ENCODE measurements around the gene CDR2L. TPM values are rescaled to one million over a fixed set of nuclear protein-coding genes. Genes with fewer than 3 reads are reported as not detected.
"Not testable (repeated sequence)": the region's sequence is repeated elsewhere in the genome, so short reads cannot be mapped to it uniquely, and the experiment has no call there.

Gene CDR2L
- total RNA-seq, 1 donor from 2014 or later: 22.1 TPM

DNA sequence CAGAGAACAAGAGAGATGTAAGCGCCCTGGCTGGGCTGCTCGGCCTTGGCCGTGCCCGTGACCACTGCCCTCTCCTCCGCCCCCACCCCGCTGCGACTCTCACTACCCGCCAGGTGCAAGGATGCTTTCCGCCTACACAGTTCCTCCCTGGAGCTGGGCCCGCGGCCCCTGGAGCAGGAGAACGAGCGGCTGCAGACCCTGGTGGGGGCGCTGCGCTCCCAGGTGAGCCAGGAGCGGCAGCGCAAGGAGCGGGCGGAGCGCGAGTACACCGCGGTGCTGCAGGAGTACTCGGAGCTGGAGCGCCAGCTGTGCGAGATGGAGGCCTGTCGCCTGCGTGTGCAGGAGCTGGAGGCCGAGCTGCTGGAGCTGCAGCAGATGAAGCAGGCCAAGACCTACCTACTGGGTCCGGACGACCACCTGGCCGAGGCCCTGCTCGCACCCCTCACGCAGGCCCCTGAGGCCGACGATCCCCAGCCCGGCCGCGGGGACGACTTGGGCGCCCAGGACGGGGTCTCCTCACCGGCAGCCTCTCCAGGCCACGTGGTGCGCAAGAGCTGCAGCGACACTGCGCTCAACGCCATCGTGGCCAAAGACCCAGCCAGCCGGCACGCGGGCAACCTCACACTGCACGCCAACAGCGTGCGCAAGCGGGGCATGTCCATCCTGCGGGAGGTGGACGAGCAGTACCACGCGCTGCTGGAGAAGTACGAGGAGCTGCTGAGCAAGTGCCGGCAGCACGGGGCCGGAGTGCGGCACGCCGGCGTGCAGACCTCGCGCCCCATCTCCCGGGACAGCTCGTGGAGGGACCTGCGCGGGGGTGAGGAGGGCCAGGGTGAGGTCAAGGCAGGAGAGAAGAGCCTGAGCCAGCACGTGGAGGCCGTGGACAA, 15.9 kb downstream of the CDR2L start:
- DNase-seq (ENCODE audit: missing footprints): no peak

DNA sequence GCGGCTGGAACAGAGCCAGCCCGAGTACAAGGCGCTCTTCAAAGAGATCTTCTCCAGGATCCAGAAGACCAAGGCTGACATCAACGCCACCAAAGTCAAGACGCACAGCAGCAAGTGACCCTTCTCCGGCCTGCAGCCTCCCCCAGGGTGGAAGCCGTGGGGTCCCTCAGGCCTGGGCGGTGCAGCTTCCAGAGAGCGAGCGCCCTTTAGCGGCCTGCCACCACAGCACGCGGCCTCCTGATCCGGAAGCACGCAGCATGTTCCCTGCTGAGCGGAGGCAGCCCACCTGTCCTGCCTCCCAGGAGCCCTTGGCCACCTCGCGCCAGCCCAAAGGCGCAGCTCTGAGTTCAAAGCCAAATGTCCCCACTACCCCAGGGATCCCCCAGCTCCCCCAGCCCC, 16.5 kb downstream of the CDR2L start:
- ATAC-seq: no peak
- no peak for DNase-seq (ENCODE audit: missing footprints)
- intact Hi-C loops (cut with DNase I): no loop called here

More for the DNA sequence above, 15.9 kb downstream of the CDR2L start:
- intact Hi-C loops (cut with DNase I): no loop called here
- ATAC-seq: no peak

DNA sequence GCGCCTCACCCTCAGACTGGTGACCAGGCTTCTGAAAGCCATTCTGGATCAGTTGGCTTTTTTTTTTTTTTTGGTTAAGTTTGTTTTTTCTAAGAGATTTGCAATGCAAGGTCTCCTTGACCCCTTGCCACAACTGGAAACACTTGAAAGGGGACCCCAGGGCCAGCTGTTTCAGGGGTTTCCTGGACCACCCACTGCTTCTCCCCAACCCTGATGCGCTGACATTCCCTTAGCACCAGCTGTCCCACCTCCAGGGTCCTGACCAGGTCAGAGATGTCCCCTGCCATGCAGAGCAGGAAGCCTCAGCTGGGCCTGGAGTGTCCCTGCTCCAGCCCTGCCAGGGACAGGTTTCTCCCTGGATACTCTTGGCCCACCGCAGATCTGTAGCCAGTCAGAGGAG, 16.9 kb downstream of the CDR2L start:
- no peak for DNase-seq (ENCODE audit: missing footprints)
- no peak for ATAC-seq
- intact Hi-C loops (cut with DNase I): no loop called here

DNA sequence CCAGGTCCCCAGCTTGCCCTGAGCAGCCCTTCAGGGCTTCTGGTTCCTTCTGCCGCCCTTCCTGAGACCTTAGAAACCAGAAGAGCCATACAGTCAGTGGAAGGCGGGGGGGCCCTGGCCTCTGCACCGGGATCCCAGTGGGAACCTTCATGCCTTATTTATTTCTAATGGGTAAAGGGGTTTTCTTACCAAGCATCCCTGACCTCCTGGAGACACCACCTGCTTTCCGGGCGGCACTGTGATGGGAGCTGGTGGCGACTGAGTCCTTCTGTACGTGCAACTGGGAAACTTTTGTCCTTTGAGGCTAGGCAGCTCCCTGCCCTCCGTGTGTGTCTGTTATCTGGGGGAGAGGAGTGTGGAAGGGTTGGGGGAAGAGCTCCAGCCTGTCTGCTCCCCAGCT, 17.9 kb downstream of the CDR2L start:
- no peak for ATAC-seq
- intact Hi-C loops (cut with DNase I): no loop called here
- DNase-seq (ENCODE audit: missing footprints): no peak

DNA sequence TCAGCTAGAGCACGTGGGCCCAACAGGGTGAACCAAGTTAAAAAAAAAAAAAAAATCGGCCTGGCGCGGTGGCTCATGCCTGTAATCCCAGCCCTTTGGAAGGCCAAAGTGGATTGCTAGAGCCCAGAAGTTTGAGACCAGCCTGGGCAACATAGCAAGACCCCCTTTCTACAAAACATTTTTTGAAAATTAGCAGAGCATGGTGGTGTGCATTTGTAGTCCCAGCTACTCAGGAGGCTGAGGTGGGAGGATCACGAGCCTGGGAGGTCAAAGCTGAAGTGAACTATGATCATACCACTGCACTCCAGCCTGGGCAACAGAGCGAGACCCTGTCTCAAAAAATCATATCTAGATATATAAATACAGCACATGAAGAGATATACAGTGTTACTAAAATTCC, 18.7 kb downstream of the CDR2L start:
- DNase-seq (ENCODE audit: missing footprints); intact Hi-C loops (cut with DNase I); ATAC-seq: not testable (repeated sequence)

DNA sequence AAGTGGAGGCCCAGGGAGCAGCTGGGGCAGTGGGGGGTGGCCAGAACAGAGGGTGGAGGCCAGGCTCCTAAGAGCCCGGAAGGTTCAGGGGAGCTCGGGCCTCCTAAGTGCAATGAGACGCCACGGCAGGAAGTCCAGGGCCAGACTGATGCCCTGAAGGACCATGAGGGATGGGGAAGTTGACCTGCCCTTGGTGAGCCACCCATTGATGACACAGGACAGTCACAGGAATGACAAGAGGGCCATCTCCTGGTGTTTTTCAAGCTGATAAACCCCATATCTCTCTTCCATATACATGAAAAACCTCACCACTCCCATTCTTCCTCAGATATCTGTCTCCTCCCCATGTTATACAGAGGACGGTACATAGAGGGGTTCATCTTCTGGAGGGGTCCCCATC, 19.2 kb downstream of the CDR2L start:
- DNase-seq (ENCODE audit: missing footprints) (no peak), ATAC-seq (no peak)
- intact Hi-C loops (cut with DNase I): no loop called here

DNA sequence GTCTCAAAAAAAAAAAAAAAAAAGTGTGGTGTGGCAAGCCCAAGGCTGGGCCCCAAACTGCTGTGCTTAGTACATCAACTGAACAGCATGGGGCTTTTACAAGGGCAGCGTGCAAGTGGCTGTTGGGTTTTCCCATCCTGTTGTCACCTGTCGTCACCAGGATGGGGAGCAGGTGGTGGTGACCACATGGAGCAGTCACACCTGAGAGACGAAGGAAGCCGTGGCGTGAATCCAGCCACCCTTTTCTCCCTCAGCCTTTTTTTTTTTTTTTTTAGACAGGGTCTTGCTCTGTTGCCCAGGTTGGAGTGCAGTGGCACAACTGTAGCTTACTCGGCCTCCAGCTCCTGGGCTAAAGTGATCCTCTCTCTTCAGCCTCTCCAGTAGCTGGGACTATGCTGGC, 20.9 kb downstream of the CDR2L start:
- ATAC-seq: no peak
- intact Hi-C loops (cut with DNase I): no loop called here
- DNase-seq (ENCODE audit: missing footprints): no peak

DNA sequence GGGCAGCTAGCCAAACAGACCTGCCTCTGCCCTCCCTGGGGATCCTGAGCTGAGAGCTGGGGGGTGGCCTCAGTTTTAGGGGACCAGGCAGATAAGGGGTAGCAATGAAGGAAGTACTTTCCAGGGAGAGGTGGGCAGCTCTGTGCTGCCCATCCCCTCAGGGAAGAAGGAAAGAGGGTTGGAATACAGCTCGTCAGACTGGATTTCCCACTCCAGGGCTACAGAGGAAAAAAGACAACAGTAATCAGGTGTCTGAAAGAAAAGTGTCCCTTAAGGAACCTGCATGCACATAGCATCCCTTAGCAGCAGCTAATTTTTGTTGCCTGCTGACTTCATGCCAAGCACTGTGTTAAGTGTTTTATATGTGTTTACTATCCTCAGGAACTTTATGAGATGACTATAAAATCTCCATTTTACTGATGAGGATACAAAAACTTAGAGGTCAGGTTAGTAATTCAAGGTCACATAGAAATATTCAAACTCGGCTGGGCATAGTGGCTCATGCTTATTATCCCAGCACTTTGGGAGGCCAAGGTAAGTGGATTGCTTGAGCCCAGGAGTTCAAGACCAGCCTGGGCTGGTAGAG, 21.8 kb downstream of the CDR2L start:
- ATAC-seq (no peak), DNase-seq (ENCODE audit: missing footprints) (no peak)
- intact Hi-C loops (cut with DNase I): no loop called here

DNA sequence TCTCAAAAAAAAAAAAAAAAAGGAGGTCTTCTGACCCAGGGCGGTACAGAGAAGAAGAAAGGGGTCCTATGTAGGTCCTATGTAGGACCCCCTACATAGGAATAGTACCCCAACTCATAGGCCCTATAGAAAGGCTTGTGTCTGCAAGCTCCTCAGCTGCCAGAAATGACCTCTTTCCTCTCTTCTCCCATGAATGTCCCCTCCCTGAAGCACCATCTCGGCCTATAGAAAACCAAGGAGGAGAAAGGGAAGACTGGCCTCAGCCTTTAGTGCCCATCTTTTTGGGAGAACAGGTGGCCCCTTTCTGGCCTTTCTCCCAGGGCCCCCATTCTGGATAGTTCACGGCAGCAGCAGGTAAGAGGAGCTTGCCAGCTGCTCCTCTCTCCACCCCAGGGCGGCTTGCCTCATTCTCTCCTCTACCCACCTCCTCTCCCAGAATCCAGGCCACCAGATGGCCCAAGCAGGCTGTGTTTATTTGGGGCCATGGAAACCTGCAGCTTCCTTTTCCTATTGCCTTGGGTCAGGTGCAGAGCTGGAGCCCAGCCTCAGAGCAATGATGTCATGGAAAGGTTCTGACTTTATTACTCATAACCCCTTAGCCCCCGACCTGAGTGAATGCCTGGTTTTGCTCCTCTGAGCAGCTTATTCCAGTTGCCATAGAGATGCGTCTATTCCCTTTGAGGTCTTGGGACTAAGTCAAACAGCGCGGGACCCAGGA, 23.4 kb downstream of the CDR2L start:
- intact Hi-C loops (cut with DNase I): no loop called here
- peak; percentile 55 for ATAC-seq
- DNase-seq (ENCODE audit: missing footprints): no peak

DNA sequence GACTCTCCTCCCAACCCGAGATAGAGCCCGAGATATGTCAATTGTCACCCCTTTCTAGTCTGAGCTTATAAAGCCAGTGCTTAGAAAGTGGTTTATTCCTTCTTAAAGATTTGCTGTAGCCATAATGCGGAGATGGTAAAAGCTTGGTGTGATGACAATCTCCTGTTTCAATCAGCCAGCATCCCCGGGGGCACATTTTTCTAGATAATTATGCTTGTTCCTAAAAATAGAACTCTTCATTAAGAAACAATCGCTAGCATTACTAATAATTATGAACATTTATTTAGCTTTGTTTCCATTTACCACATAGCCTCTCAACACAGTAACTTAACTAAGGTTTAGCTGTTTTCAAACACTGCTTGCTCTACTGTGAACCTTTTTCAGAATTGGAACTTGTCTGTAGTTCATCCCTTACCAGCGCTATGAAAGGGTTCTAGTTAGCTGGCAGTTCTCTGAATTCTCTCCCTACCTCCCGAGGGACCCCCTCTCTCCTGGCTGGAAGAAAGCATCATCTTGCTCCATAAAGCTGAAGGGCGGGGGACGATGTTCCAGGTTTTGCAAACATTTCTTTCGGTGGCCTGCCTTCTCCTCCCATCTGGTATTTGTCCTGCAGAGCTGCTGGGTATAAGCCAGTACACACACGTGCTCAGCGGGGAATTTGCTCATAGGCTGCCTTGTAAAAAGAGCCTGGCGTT, 24.1 kb downstream of the CDR2L start:
- intact Hi-C loops (cut with DNase I): loop anchor here (2.0 kb wide), 3 partner anchors 21 to 51 kb away; no protein-coding TSS in a partner anchor
- DNase-seq (ENCODE audit: missing footprints): no peak
- ATAC-seq: peak; percentile 73

DNA sequence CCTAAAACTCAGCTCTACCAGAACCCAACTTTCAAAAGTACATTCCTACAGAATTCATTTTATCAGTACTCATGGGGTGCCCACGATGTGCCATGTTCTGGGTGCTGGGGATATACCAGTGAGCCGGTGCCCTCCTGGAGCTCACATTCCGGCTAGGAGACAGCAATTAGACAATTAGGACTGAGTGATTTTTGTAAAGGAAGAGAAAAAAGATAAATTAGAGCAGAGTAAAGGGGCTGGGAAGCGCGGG, 24.6 kb downstream of the CDR2L start:
- intact Hi-C loops (cut with DNase I): loop anchor here (2.0 kb wide), 3 partner anchors 21 to 51 kb away; no protein-coding TSS in a partner anchor
- ATAC-seq (no peak), DNase-seq (ENCODE audit: missing footprints) (no peak)

DNA sequence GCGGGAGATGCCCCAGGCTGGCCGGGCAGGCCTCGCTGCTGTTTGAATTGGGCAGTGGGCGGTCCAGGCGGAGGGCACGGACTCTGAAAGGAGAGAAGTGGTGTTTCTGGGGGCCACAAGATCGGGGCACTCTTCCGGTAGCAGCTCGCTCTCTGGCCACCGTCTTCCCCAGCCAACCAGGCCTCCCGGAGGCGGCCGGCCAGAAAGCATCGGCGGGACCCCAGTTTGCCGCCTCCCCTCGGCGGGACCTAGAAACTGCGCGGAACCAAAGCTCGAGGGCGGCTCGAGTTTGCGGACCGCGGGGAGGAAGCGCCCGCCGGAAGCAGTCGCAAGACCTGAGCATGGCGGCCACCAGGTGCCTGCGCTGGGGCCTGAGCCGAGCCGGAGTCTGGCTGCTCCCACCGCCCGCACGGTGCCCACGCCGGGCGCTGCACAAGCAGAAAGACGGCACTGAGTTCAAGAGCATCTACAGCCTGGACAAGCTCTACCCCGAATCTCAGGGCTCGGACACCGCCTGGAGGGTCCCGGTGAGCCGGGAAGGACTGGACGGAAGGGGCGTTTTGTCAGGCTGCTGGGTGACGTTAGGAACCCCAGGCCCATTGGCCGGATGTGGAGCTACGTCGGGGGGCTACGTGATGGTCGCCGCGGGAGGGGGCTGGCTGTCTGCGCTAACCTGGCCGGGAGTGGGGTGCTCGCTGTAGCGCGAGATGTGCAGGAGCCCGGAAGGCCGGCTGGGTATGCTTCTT, 25.1 kb downstream of the CDR2L start, which contains the start of gene MRPL58:
MRPL58 (plus strand) TSS at position 325 of the 746 bp plus-strand sequence; CDS start at position 342, 17 bp downstream.
- ATAC-seq (peak; percentile 87), DNase-seq (ENCODE audit: missing footprints) (peak; percentile 93)
- intact Hi-C loops (cut with DNase I): loop anchor here (2.0 kb wide), 3 partner anchors 20 to 52 kb away; no protein-coding TSS in a partner anchor

DNA sequence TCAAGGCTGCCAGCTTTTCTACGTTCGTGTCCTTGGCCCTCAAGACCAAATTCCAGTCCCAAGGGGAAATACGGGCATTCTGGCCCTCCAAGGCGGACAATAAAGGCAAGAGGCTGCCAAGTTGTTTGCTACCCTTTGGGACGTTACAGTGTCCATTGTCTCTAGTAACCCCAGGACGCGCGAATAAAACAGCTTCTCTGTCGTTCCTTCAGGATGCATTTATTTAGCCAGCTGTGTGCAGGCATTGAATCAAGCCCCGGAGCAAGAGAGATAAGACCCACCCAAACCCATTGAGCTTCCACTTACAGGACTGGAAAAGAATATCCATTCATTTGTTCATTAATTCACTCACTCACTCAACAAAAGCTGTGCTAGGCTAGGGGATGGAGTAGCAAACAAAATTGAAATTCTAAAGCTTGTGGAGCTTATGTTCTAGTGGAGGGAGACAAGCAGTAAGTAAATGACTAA, 25.7 kb downstream of the CDR2L start:
- DNase-seq (ENCODE audit: missing footprints) (no peak), ATAC-seq (no peak)
- intact Hi-C loops (cut with DNase I): loop anchor here (2.0 kb wide), 3 partner anchors 20 to 52 kb away; no protein-coding TSS in a partner anchor

DNA sequence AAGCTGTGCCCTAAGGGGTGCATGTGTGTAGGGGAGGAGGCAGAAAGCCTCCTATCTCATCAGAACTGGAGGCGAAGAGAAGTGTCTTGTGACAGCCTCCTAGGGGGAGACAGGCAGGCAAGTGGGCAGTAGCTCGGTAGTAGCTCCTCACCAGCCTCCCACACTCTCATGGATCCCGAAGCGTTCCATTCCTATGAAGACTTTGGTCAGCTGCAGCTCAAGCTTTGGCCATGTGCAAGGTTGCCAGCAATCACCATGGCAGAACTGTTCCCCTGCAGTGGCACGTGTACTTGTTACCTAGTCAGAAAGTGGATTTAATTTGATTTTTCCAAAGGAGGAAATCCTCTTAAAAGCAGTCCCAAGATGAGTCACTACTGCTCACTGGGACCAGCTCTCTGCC, 31.7 kb downstream of the CDR2L start:
- DNase-seq (ENCODE audit: missing footprints) (no peak), ATAC-seq (no peak)
- intact Hi-C loops (cut with DNase I): no loop called here

DNA sequence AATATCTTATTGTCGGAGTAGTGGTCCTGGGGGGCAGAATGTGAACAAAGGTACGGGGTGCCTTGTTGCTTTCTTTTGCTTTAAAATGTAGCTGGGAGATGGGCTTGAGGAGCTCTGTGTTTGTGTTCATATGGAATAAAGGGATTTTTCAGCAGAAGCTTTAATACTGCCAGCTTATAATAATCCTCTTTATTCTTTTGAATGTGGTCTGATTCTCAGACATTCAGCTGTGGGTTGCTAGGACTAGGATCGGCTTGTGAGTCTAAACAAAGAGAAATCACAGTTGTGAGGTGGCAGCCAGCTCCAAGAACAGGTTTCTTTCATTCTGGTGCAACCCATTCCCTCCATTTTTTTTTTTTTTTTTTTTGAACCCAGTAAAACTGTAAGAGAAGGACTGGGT, 32.3 kb downstream of the CDR2L start:
- no peak for ATAC-seq
- intact Hi-C loops (cut with DNase I): no loop called here
- DNase-seq (ENCODE audit: missing footprints): no peak

DNA sequence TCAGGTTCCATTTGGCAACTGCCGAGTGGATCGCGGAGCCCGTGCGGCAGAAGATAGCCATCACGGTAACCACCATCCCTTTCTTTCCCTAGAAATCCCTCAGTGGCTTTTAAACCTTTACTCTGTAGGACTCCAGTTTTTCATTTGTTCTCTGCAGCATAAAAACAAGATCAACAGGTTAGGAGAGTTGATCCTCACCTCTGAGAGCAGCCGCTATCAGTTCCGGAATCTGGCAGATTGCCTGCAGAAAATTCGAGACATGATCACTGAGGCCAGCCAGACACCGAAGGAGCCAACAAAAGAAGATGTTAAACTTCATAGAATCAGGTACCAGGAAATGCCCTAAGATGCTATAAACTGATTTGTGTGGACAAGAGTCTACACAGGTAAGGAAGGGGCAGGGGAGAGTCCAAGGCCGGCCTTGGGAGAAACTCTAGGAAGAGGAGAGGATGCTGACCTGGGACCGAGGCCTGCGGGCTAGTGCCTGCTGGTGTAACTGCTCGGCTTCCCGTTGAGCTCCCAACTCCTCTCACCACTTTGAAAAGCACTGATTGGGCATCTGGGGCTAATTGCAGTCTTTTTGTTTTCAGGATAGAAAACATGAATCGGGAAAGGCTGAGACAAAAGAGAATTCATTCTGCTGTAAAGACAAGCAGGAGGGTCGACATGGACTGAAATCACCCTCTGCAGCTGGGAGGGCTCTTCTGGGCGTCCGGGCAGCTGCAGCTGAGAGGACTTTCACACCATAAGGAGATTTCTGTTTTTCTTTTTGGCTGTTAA, 33.1 kb downstream of the CDR2L start:
- intact Hi-C loops (cut with DNase I): no loop called here
- no peak for ATAC-seq
- no peak for DNase-seq (ENCODE audit: missing footprints)

DNA sequence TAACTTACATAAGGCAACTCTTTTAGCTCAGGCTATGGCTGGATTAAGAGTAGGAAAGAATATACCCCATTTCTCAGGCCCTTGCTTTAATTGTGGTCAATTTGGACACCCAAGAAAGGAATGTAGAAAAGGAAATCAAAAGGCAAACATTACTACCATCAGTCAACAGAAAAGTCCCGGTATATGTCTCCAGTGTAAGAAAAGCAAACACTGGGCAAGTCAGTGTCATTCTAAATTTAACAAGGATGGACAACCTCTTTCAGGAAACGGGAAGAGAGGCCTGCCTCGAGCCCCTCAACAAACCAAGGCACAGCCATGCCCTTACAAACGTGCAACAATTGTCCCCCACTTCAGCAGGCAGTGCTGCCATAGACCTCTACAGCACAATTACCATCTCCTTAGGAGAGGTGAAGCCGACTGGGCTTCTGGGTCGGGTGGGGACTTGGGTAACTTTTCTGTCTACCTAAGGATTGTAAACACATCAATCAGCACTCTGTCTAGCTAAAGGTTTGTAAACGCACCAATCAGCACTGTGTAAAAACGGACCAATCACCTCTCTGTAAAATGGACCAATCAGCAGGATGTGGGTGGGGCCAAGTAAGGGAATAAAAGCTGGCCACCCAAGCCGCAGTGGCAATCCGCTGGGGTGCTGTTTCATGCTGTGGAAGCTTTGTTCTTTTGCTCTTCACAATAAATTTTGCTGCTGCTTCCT, 37.4 kb downstream of the CDR2L start:
- DNase-seq (ENCODE audit: missing footprints): no peak
- no peak for ATAC-seq
- intact Hi-C loops (cut with DNase I): no loop called here

Data from Right ventricle myocardium inferior (tissue), 1 donor.